HepG2 (cell line): Measurements from ENCODE around the gene VPS13D. TPM values are rescaled to one million over a fixed set of nuclear protein-coding genes. Genes with fewer than 3 reads are reported as not detected.

Experiments used
- ASH2L ChIP-seq: fragments of 300-600, 200-600 bp; sonication (generic); IDR thresholded peaks from 2 replicates; pipeline ENCODE4 v1.7.0; 2017; ENCODE audit warnings: low read depth, mild to moderate bottlenecking, moderate library complexity, mixed read lengths, low read length; ENCODE audit not compliant: insufficient read length
- CREM ChIP-seq, 2 experiments: sonication (generic) in 1 of 2; formaldehyde crosslinking in 1 of 2; IDR thresholded peaks; 2 replicates each; pipeline versions ENCODE4 v1.4.0 to v1.6.1; 2016 to 2020; ENCODE audit warnings: antibody characterized with exemption in 1 of 2, mild to moderate bottlenecking in 1 of 2, missing genetic modification reagents in 1 of 2
- ESRRA ChIP-seq: sonication (generic); formaldehyde crosslinking; IDR thresholded peaks from 2 replicates; pipeline ENCODE4 v1.5.1; 2020; ENCODE audit warnings: mild to moderate bottlenecking, low read depth, missing genetic modification reagents
- GFI1 ChIP-seq: sonication (generic); formaldehyde crosslinking; IDR thresholded peaks from 2 replicates; pipeline ENCODE4 v1.5.0; 2020; ENCODE audit warnings: missing genetic modification reagents, mild to moderate bottlenecking, borderline replicate concordance
- GTF2F1 ChIP-seq: fragments of 150-350 bp; IDR thresholded peaks from 2 replicates; pipeline ENCODE4 v1.6.1; 2014; ENCODE audit warnings: low read length
- HCFC1 ChIP-seq: fragments of 150-350 bp; IDR thresholded peaks from 2 replicates; pipeline ENCODE4 v1.6.1; 2014; ENCODE audit warnings: low read depth, low read length
- IRF9 ChIP-seq: sonication (generic); formaldehyde crosslinking; IDR thresholded peaks from 2 replicates; pipeline ENCODE4 v1.8.0; 2022; ENCODE audit warnings: missing genetic modification reagents, mild to moderate bottlenecking, borderline replicate concordance
- TBL1XR1 ChIP-seq: fragments of 150-350 bp; IDR thresholded peaks from 2 replicates; pipeline ENCODE4 v1.6.1; 2014; ENCODE audit warnings: borderline replicate concordance, low read length; ENCODE audit not compliant: partially characterized antibody
- TRIM24 ChIP-seq: sonication (generic); formaldehyde crosslinking; IDR thresholded peaks from 2 replicates; pipeline ENCODE4 v1.8.0; 2022; ENCODE audit warnings: mild to moderate bottlenecking, missing genetic modification reagents
- ZNF280B ChIP-seq: sonication (generic); formaldehyde crosslinking; IDR thresholded peaks from 2 replicates; pipeline ENCODE4 v1.5.0; 2020; ENCODE audit warnings: missing genetic modification reagents, mild to moderate bottlenecking, borderline replicate concordance
- ZNF362 ChIP-seq: sonication (generic); formaldehyde crosslinking; IDR thresholded peaks from 2 replicates; pipeline ENCODE4 v1.4.0; 2020; ENCODE audit warnings: missing genetic modification reagents, mild to moderate bottlenecking, borderline replicate concordance
- ZNF580 ChIP-seq: IDR thresholded peaks from 2 replicates; pipeline ENCODE4 v1.6.1; 2016; ENCODE audit warnings: low read depth, borderline replicate concordance
- ZNF674 ChIP-seq: sonication (generic); formaldehyde crosslinking; IDR thresholded peaks from 2 replicates; pipeline ENCODE4 v1.5.0; 2020; ENCODE audit warnings: low read depth, mild to moderate bottlenecking, missing genetic modification reagents
- ZNF710 ChIP-seq: sonication (generic); formaldehyde crosslinking; IDR thresholded peaks from 2 replicates; pipeline ENCODE4 v1.5.0; 2020; ENCODE audit warnings: mild to moderate bottlenecking, missing genetic modification reagents, borderline replicate concordance
- ZNF790 ChIP-seq: sonication (generic); formaldehyde crosslinking; IDR thresholded peaks from 2 replicates; pipeline ENCODE4 v1.8.0; 2022; ENCODE audit warnings: missing genetic modification reagents, mild to moderate bottlenecking, borderline replicate concordance
- ZNF841 ChIP-seq: sonication (generic); formaldehyde crosslinking; IDR thresholded peaks from 2 replicates; pipeline ENCODE4 v1.8.1; 2023; ENCODE audit warnings: missing genetic modification reagents, borderline replicate concordance
- ZSCAN30 ChIP-seq: sonication (generic); formaldehyde crosslinking; IDR thresholded peaks from 2 replicates; pipeline ENCODE4 v1.5.0; 2020; ENCODE audit warnings: mild to moderate bottlenecking, missing genetic modification reagents
- polyA plus RNA-seq, 8 experiments: library from polyadenylated mRNA; depleted of rRNA in 3 of 8; stranded (reverse) in 7 of 8; unstranded in 1 of 8; fragments of >200 nt; fragmentation: Illumina TruSeq in 4 of 8; extraction: Trizol in 4 of 8; gene quantifications; 2 replicates each; pipeline versions ENCODE4 v1.2.1 to v1.2.3, GENCODE V29; 2011 to 2016; ENCODE audit warnings: low read depth in 4 of 8, missing spikeins in 1 of 8, mixed read lengths in 1 of 8; ENCODE audit not compliant: insufficient read depth in 1 of 8
- total RNA-seq, 5 experiments: library from RNA; depleted of rRNA; stranded (reverse); fragments of >200 nt; fragmentation: Illumina TruSeq; extraction: Trizol; gene quantifications; 2 replicates each; pipeline ENCODE4 v1.2.3, GENCODE V29; 2016; ENCODE audit warnings: low read depth in 1 of 5
- TF ChIP-seq, protein P1 (sequence below): sonication (generic); formaldehyde crosslinking; IDR thresholded peaks from 2 replicates; pipeline ENCODE4 v1.5.0; 2020; ENCODE audit warnings: missing genetic modification reagents, mild to moderate bottlenecking, borderline replicate concordance
- TF ChIP-seq, protein P2 (sequence below): sonication (generic); formaldehyde crosslinking; IDR thresholded peaks from 2 replicates; pipeline ENCODE4 v1.8.1; 2023; ENCODE audit warnings: mild to moderate bottlenecking, moderate library complexity, missing genetic modification reagents

The VPS13D gene
- total and polyA plus RNA-seq, 2 of the 13 experiments (the other 11 are each of a cell fraction or from before 2014, with no cell fraction given) = 8.6 to 13.9 TPM

DNA sequence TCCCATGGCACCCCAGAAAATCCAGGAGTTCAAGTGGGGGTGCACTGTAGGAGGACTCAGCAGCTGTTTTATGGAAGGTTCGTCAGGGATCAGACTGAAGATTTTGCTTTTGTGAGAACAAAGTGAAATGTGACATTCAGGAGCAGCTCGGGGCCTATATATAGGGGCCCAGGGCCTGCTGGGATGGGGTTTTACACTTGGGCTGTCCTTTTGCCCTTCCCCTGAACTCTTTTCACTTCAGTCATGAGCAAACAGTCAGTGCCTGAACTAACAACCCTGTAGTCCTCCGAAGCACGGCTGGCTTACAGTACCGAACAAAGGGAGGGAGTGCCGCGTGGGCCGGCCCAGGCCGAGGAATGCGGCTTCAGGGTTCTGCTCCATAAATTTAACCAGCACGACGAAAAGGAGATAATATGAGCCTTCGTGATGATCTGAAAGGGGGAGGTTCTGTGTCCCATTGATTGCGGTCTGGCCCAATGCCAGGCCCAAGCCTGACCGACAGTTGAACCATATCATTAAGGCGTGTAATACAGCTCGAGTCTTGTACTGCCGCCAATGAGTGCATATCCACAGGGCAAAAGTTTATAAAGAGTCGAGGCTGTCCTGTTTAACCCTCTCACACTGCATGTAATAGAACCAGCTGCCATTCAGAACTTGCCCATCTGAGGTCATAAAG lies 248.2 kb downstream of the VPS13D start (continued):
- TF ChIP-seq CREM (IDR thresholded peaks at IDR 0.05) (peak; percentile 85; the same call in 1 of the 2 replicates), CREM (CRISPR knock-in tag; IDR thresholded peaks at IDR 0.05) (no peak), ASH2L (peak; percentile 82), IRF9 (CRISPR knock-in tag) (peak; percentile 51; the same call in 1 of the 2 replicates), ZNF362 (CRISPR knock-in tag) (no peak; the same call in 1 of the 2 replicates), GTF2F1 (no peak), GFI1 (peak; percentile 89), HCFC1 (no peak), ZNF841 (CRISPR knock-in tag) (no peak), ESRRA (CRISPR knock-in tag) (peak; percentile 94), ZNF710 (CRISPR knock-in tag) (peak; percentile 73; the same call in 1 of the 2 replicates), TRIM24 (no peak), ZNF280B (CRISPR knock-in tag) (0 out of 2 replicates have a peak, but pooled peaks have one; percentile 41), ZNF580 (CRISPR knock-in tag) (peak; percentile 70; the same call in 1 of the 2 replicates), ZSCAN30 (no peak), TBL1XR1 (peak; percentile 80), ZNF790 (CRISPR knock-in tag) (no peak), ZNF674 (no peak)
- TF ChIP-seq, protein P1, sequence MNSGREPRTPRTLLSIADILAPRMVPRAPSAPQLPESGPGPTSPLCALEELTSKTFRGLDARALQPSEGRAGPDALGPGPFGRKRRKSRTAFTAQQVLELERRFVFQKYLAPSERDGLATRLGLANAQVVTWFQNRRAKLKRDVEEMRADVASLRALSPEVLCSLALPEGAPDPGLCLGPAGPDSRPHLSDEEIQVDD (CRISPR knock-in tag) = 0 out of 2 replicates have a peak, but pooled peaks have one; percentile 64
- TF ChIP-seq, protein P2, sequence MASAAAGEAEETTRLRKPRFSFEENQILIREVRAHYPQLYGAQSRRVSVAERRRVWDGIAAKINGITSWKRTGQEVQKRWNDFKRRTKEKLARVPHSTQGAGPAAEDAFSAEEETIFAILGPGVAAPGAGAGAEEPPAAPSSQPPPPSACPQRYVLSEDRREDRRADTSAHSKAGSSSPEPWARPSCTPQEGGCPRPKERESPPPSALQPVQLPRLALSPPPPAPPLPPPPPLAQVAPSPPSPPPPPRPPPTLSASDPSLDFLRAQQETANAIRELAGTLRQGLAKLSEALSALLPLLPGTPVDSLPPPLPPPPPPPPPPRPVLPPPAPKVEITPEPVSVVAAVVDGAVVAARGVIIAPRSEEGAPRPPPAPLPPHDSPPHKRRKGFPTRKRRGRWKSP (CRISPR knock-in tag) = peak; percentile 87
